Upper lobe of left lung (tissue), 6 donors: Measurements from ENCODE around the gene CCL28. TPM values are rescaled to one million over a fixed set of nuclear protein-coding genes. Genes with fewer than 3 reads are reported as not detected.

Source experiments
- ATAC-seq, 2 donors: fragments of 200-7000 bp; cut with Tn5 transposase; one replicate each; pipeline ENCODE4 v1.9.1; 2022; ENCODE audit warnings: mild to moderate bottlenecking in 2 of 2, moderate library complexity in 2 of 2; ENCODE audit not compliant: low FRiP score in 2 of 2
- DNase-seq, 2 donors: peaks; one replicate each; pipeline ENCODE4 v3.0.0-alpha.2; 2019 to 2020
- H3K27ac ChIP-seq, 4 donors: fragments of 200-600 bp; sonication (generic); one replicate each; pipeline ENCODE4 v1.5.1; 2016 to 2019
- H3K27me3 ChIP-seq, 4 donors: fragments of 200-600 bp; sonication (generic); one replicate each; pipeline ENCODE4 v1.5.1; 2017 to 2019
- H3K36me3 ChIP-seq, 4 donors: fragments of 200-600 bp; sonication (generic); one replicate each; pipeline ENCODE4 v1.5.1; 2016 to 2019
- H3K4me1 ChIP-seq, 4 donors: fragments of 200-600 bp; sonication (generic); one replicate each; pipeline ENCODE4 v1.5.1; 2018 to 2019
- H3K4me3 ChIP-seq, 4 donors: fragments of 200-600 bp; sonication (generic); one replicate each; pipeline ENCODE4 v1.5.1; 2017 to 2019; ENCODE audit warnings: mild to moderate bottlenecking in 2 of 4, moderate library complexity in 1 of 4
- H3K9me3 ChIP-seq, 4 donors: fragments of 200-600 bp; sonication (generic); one replicate each; pipeline ENCODE4 v1.5.1; 2018 to 2019
- EP300 ChIP-seq, 4 donors: sonication (generic); formaldehyde crosslinking; IDR thresholded peaks; one replicate each; pipeline ENCODE4 v1.5.1; 2017; ENCODE audit warnings: antibody characterized with exemption in 4 of 4, control low read depth in 2 of 4
- POLR2A ChIP-seq, 4 donors: fragments of 450-650 bp; IDR thresholded peaks; one replicate each; pipeline ENCODE4 v1.5.1; 2016 to 2017; ENCODE audit warnings: antibody characterized with exemption in 4 of 4, mild to moderate bottlenecking in 2 of 4
- POLR2AphosphoS5 ChIP-seq, 2 donors: sonication (generic); formaldehyde crosslinking; IDR thresholded peaks; one replicate each; pipeline ENCODE4 v1.5.1; 2017; ENCODE audit warnings: antibody characterized with exemption in 2 of 2
- WGBS, 2 donors: methylation state at CpG; one replicate each; pipeline ENCODE4 v1.1.5; 2017 to 2018; 5-methylcytosine and 5-hydroxymethylcytosine counted together
- total RNA-seq, 6 donors: library from RNA; depleted of rRNA in 4 of 6; stranded (reverse); fragments of >200 nt in 4 of 6; gene quantifications; one replicate each; pipeline versions ENCODE4 v1.1.0 to v1.2.1, GENCODE V29; 2016 to 2021
- TF ChIP-seq, protein P1 (sequence below), 6 experiments: fragments of 450-650 bp in 4 of 6; fragments of 200-600 bp in 2 of 6; sonication (generic) in 2 of 6; IDR thresholded peaks; one replicate each; pipeline ENCODE4 v1.5.1; 2016 to 2019; ENCODE audit warnings: antibody characterized with exemption in 6 of 6
- donor health status: DM: no; HTN: no; CAD: no; lungs with moderate emphysema.
- donor health status: DM: no; HTN: yes; CAD: no; lungs with severe emphysema.

The CCL28 gene
- total RNA-seq, 6 donors from 2014 or later = 1.1 to 9.4 (median 6.0) TPM

DNA sequence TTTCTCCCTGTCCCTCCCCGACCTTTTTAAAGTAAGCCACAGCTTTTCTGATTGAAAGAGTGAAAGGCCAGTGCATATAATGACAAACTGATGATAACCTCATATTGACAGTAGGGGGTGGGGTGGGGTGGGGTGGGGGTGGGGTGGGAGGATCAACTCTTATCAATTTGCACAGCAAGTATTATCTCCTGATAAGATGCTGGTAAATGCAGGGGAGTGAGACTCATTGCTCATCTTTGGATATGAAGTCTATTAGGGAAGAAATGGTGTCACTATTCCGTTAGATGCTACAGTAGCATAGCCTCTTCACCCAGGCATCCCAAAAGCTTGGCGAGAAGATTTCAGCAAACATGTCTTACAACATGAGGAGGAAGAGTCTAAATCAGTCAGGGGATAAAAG, 60.1 kb downstream of the CCL28 start:
- no peaks in the 10 kb centered on the region for H3K4me1 ChIP-seq
- H3K4me3 ChIP-seq = no peak overlapping the region
- DNase-seq (no peak), ATAC-seq (no peak)
- TF ChIP-seq POLR2AphosphoS5 (IDR thresholded peaks at IDR 0.05) (no peak), POLR2A (IDR thresholded peaks at IDR 0.05) (no peak)
- no peaks in the 10 kb centered on the region for H3K9me3 ChIP-seq
- 76 to 82% methylated on average over 3 of the region's 3 CpGs for whole genome bisulfite sequencing, 2 donors
- H3K27ac ChIP-seq = no peak overlapping the region
- no peaks in the 10 kb centered on the region for H3K27me3 ChIP-seq
- H3K36me3 ChIP-seq = no peaks in the 10 kb centered on the region

- DNase-seq (no peak), ATAC-seq (no peak)
- 82 to 100% methylated on average over 1 of the region's 1 CpG for WGBS, 2 donors
- no peak overlapping the region for H3K4me3 ChIP-seq
- H3K27ac ChIP-seq = no peak overlapping the region
- no peaks in the 10 kb centered on the region for H3K4me1 ChIP-seq
- no peaks in the 10 kb centered on the region for H3K27me3 ChIP-seq
- H3K36me3 ChIP-seq = no peaks in the 10 kb centered on the region
- no peak for TF ChIP-seq POLR2AphosphoS5 (IDR thresholded peaks at IDR 0.05)
- TF ChIP-seq EP300 (IDR thresholded peaks at IDR 0.05) = no peak
- TF ChIP-seq, protein P1, sequence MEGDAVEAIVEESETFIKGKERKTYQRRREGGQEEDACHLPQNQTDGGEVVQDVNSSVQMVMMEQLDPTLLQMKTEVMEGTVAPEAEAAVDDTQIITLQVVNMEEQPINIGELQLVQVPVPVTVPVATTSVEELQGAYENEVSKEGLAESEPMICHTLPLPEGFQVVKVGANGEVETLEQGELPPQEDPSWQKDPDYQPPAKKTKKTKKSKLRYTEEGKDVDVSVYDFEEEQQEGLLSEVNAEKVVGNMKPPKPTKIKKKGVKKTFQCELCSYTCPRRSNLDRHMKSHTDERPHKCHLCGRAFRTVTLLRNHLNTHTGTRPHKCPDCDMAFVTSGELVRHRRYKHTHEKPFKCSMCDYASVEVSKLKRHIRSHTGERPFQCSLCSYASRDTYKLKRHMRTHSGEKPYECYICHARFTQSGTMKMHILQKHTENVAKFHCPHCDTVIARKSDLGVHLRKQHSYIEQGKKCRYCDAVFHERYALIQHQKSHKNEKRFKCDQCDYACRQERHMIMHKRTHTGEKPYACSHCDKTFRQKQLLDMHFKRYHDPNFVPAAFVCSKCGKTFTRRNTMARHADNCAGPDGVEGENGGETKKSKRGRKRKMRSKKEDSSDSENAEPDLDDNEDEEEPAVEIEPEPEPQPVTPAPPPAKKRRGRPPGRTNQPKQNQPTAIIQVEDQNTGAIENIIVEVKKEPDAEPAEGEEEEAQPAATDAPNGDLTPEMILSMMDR (IDR thresholded peaks at IDR 0.05) = no peak
- TF ChIP-seq POLR2A (IDR thresholded peaks at IDR 0.05) = no peak
- H3K9me3 ChIP-seq = no peaks in the 10 kb centered on the region
Observed at GRCh38 chr5:43348861-43349363, 63.3 kb downstream of the CCL28 start.

DNA sequence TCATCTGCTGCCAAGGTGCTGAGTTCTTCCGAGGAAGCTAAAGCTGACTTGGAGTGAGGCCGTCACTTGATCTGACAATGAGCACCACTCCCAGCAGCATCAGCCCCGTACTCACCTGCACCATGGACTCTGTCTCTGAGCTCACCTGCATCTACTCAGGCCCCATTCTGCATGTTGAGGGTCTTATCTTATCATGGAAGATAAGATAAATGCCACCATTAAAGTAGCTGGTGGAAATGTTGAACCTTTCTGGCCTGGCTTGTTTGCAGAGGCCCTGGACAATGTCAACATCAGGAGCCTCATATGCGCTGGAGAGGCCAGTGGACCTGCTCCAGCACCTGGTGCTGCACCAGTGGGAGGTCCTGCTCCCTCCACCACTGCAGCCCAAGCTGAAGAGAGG, 64.0 kb downstream of the CCL28 start:
- no peak for TF ChIP-seq EP300 (IDR thresholded peaks at IDR 0.05)
- TF ChIP-seq POLR2AphosphoS5 (IDR thresholded peaks at IDR 0.05) = no peak
- TF ChIP-seq, protein P1 (IDR thresholded peaks at IDR 0.05) = no peak
- no peak for TF ChIP-seq POLR2A (IDR thresholded peaks at IDR 0.05)
- DNase-seq (no peak), ATAC-seq (no peak)
- H3K27me3 ChIP-seq = no peaks in the 10 kb centered on the region
- 65 to 74% methylated on average over 4 of the region's 4 CpGs for WGBS, 2 donors
- no peaks in the 10 kb centered on the region for H3K36me3 ChIP-seq
- H3K4me1 ChIP-seq = no peaks in the 10 kb centered on the region
- H3K9me3 ChIP-seq = no peaks in the 10 kb centered on the region
- no peak overlapping the region for H3K4me3 ChIP-seq
- H3K27ac ChIP-seq = no peak overlapping the region

GRCh38 chr5:43338862-43339261, 73.3 kb downstream of the CCL28 start:
- H3K9me3 ChIP-seq = peaks cover 0 to 25% (median 12%) of the 10 kb centered on the region in 4 donors
- DNase-seq (no peak), ATAC-seq (peak in 1 of 2 donors; percentile 40)
- no peaks in the 10 kb centered on the region for H3K27me3 ChIP-seq
- no peaks in the 10 kb centered on the region for H3K36me3 ChIP-seq
- H3K4me1 ChIP-seq = no peaks in the 10 kb centered on the region
- TF ChIP-seq POLR2AphosphoS5 (IDR thresholded peaks at IDR 0.05) (no peak), POLR2A (IDR thresholded peaks at IDR 0.05) (no peak), EP300 (IDR thresholded peaks at IDR 0.05) (no peak)
- TF ChIP-seq, protein P1 (IDR thresholded peaks at IDR 0.05) = no peak
- no peak overlapping the region for H3K27ac ChIP-seq
- 38 to 57% methylated on average over 1 of the region's 1 CpG for WGBS, 2 donors
- no peak overlapping the region for H3K4me3 ChIP-seq

DNA sequence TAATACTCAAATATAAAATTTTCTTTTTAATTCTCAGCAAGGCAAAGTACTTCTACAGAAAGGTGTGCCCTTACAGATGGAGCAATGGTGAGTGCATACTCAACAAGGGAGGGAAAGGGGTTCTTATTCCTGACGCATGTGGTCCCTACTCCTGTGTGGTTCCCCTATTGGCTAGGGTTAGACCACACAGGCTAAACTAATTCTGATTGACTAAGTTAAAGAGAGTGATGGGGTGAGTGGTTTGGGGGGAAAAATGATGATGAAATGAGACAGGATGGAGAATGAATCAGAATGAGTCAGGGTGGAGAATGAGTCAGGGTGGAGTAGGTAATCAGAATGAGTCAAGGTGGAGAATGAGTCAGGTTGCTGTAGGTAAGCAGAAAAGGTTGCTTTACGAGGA, 76.0 kb downstream of the CCL28 start:
- Histone ChIP-seq H3K27me3 (no peaks in the 10 kb centered on the region), H3K4me3 (no peak overlapping the region), H3K4me1 (no peaks in the 10 kb centered on the region), H3K36me3 (no peaks in the 10 kb centered on the region), H3K9me3 (peaks cover 0 to 23% (median 11%) of the 10 kb centered on the region in 4 donors), H3K27ac (no peak overlapping the region)
- DNase-seq (no peak), ATAC-seq (no peak)
- TF ChIP-seq POLR2A (IDR thresholded peaks at IDR 0.05) (no peak), POLR2AphosphoS5 (IDR thresholded peaks at IDR 0.05) (no peak), EP300 (IDR thresholded peaks at IDR 0.05) (no peak)
- TF ChIP-seq, protein P1 (IDR thresholded peaks at IDR 0.05) = no peak
- 89 to 91% methylated on average over 2 of the region's 2 CpGs for WGBS, 2 donors
